HEK293 (cell line): ENCODE results near the gene CCDC183.

ENCODE experiments used
- RBAK ChIP-seq: fragments of 450-650 bp; formaldehyde crosslinking; IDR thresholded peaks from 2 replicates; pipeline ENCODE4 v1.5.1; 2016; ENCODE audit warnings: missing biosample characterization, missing genetic modification characterization
- TCF7L2 ChIP-seq: IDR thresholded peaks from 2 replicates; pipeline ENCODE4 v1.6.1; 2011; ENCODE audit warnings: low read depth, mild to moderate bottlenecking, inconsistent platforms, low read length, moderate library complexity, borderline replicate concordance
- ZNF138 ChIP-seq: fragments of 450-650 bp; formaldehyde crosslinking; IDR thresholded peaks from 2 replicates; pipeline ENCODE4 v1.5.1; 2016; ENCODE audit warnings: missing biosample characterization, missing genetic modification characterization, borderline replicate concordance
- ZNF16 ChIP-seq: fragments of 450-650 bp; formaldehyde crosslinking; IDR thresholded peaks from 2 replicates; pipeline ENCODE4 v1.5.1; 2016; ENCODE audit warnings: low read depth, missing biosample characterization, missing genetic modification characterization
- ZNF23 ChIP-seq: fragments of 450-650 bp; formaldehyde crosslinking; IDR thresholded peaks from 2 replicates; pipeline ENCODE4 v1.5.1; 2016; ENCODE audit warnings: missing biosample characterization, missing genetic modification characterization, borderline replicate concordance
- ZNF311 ChIP-seq: fragments of 450-650 bp; formaldehyde crosslinking; IDR thresholded peaks from 2 replicates; pipeline ENCODE4 v1.5.1; 2017; ENCODE audit warnings: missing biosample characterization, missing genetic modification characterization, borderline replicate concordance
- ZNF501 ChIP-seq: fragments of 450-650 bp; formaldehyde crosslinking; IDR thresholded peaks from 2 replicates; pipeline ENCODE4 v1.5.1; 2016; ENCODE audit warnings: missing biosample characterization, missing genetic modification characterization
- ZNF660 ChIP-seq: fragments of 450-650 bp; IDR thresholded peaks from 2 replicates; pipeline ENCODE4 v1.5.1; 2018; ENCODE audit warnings: missing biosample characterization, mild to moderate bottlenecking, missing genetic modification characterization
- ZNF76 ChIP-seq: fragments of 450-650 bp; formaldehyde crosslinking; IDR thresholded peaks from 2 replicates; pipeline ENCODE4; 2016; ENCODE audit warnings: low read depth, missing biosample characterization, missing genetic modification characterization, borderline replicate concordance
- TF ChIP-seq, protein P1 (sequence below): fragments of 450-650 bp; formaldehyde crosslinking; IDR thresholded peaks from 2 replicates; pipeline ENCODE4 v1.5.1; 2016; ENCODE audit warnings: missing biosample characterization, missing genetic modification characterization
- TF ChIP-seq, protein P2 (sequence below): fragments of 450-650 bp; formaldehyde crosslinking; conservative IDR thresholded peaks from 2 replicates; pipeline ENCODE4 v1.5.1; 2016; ENCODE audit warnings: low read depth, missing biosample characterization, missing genetic modification characterization

DNA sequence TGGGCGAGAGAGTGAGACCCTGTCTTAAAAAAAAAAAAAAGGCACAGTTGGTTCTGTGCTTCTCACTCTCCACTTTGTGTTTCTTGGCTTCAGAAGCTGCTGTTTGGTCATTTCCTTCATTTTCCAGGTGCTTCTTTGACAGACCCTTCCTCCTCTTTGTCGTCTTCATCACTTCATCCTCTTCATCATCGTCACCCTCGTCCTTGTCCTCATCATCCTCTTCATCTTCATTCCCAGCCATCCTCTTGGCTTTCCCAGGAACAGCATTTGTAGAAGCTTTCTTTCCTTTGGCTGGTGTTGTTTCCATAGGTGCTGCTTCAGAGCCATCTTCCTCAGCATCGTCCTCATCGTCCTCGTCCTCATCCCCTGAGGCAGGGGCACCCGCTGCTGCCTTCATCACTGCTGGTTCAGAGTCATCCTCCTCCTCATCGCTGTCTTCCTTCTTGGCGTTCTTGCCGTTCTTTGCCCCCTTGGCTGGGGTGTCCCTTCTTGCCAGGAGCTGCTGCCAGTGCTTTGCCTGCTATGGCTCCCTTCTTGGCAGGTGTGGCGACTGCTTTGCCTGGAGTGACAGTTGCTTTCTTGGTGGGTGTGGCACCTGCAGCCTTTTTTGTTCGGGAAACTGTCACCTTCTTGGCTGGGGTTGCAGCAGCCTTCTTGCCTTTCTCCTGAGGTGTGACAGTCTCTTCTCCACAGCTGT is 18.7 kb downstream of the CCDC183 start:
- TF ChIP-seq, protein P1, sequence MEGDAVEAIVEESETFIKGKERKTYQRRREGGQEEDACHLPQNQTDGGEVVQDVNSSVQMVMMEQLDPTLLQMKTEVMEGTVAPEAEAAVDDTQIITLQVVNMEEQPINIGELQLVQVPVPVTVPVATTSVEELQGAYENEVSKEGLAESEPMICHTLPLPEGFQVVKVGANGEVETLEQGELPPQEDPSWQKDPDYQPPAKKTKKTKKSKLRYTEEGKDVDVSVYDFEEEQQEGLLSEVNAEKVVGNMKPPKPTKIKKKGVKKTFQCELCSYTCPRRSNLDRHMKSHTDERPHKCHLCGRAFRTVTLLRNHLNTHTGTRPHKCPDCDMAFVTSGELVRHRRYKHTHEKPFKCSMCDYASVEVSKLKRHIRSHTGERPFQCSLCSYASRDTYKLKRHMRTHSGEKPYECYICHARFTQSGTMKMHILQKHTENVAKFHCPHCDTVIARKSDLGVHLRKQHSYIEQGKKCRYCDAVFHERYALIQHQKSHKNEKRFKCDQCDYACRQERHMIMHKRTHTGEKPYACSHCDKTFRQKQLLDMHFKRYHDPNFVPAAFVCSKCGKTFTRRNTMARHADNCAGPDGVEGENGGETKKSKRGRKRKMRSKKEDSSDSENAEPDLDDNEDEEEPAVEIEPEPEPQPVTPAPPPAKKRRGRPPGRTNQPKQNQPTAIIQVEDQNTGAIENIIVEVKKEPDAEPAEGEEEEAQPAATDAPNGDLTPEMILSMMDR = no peak
- no peak for TF ChIP-seq ZNF23 (tag by site-specific recombination)
- no peak for TF ChIP-seq ZNF76 (tag by site-specific recombination)
- TF ChIP-seq ZNF16 = peak; percentile 68
- TF ChIP-seq TCF7L2 = no peak
- no peak for TF ChIP-seq ZNF311 (tag by site-specific recombination)
- TF ChIP-seq RBAK (tag by site-specific recombination) = no peak
- TF ChIP-seq, protein P2, sequence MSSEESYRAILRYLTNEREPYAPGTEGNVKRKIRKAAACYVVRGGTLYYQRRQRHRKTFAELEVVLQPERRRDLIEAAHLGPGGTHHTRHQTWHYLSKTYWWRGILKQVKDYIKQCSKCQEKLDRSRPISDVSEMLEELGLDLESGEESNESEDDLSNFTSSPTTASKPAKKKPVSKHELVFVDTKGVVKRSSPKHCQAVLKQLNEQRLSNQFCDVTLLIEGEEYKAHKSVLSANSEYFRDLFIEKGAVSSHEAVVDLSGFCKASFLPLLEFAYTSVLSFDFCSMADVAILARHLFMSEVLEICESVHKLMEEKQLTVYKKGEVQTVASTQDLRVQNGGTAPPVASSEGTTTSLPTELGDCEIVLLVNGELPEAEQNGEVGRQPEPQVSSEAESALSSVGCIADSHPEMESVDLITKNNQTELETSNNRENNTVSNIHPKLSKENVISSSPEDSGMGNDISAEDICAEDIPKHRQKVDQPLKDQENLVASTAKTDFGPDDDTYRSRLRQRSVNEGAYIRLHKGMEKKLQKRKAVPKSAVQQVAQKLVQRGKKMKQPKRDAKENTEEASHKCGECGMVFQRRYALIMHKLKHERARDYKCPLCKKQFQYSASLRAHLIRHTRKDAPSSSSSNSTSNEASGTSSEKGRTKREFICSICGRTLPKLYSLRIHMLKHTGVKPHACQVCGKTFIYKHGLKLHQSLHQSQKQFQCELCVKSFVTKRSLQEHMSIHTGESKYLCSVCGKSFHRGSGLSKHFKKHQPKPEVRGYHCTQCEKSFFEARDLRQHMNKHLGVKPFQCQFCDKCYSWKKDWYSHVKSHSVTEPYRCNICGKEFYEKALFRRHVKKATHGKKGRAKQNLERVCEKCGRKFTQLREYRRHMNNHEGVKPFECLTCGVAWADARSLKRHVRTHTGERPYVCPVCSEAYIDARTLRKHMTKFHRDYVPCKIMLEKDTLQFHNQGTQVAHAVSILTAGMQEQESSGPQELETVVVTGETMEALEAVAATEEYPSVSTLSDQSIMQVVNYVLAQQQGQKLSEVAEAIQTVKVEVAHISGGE = no peak
- no peak for TF ChIP-seq ZNF138 (tag by site-specific recombination)
- TF ChIP-seq ZNF660 = no peak
- TF ChIP-seq ZNF501 (tag by site-specific recombination) = no peak
